Liver (tissue), 9 donors: Measurements from ENCODE around the gene MRC1. TPM values are rescaled to one million over a fixed set of nuclear protein-coding genes. Genes with fewer than 3 reads are reported as not detected.

Source experiments
- DNase-seq: peaks from one replicate; pipeline ENCODE4 v3.0.0-alpha.2; 2017; ENCODE audit warnings: low spot score
- H3K27ac ChIP-seq, 2 donors: one replicate each; pipeline ENCODE4 v1.7.0; 2013; ENCODE audit warnings: inconsistent platforms in 2 of 2, low read length in 2 of 2, control low read depth in 1 of 2, low read depth in 1 of 2, mild to moderate bottlenecking in 1 of 2
- H3K27me3 ChIP-seq, 4 donors: one replicate each; pipeline versions ENCODE4 v1.6.1 to v1.7.0; 2013; ENCODE audit warnings: low read length in 3 of 4, inconsistent platforms in 1 of 4, mild to moderate bottlenecking in 1 of 4, moderate library complexity in 1 of 4; ENCODE audit not compliant: control insufficient read depth in 4 of 4, insufficient read depth in 4 of 4
- H3K36me3 ChIP-seq, 4 donors: one replicate each; pipeline versions ENCODE4 v1.6.1 to v1.7.0; 2013; ENCODE audit warnings: low read length in 3 of 4, mild to moderate bottlenecking in 3 of 4, low read depth in 1 of 4, moderate library complexity in 1 of 4; ENCODE audit not compliant: control insufficient read depth in 4 of 4, insufficient read depth in 3 of 4
- H3K4me1 ChIP-seq, 4 donors: one replicate each; pipeline versions ENCODE4 v1.6.1 to v1.7.0; 2013; ENCODE audit warnings: low read length in 3 of 4, mild to moderate bottlenecking in 3 of 4, moderate library complexity in 1 of 4; ENCODE audit not compliant: control insufficient read depth in 4 of 4, insufficient read depth in 4 of 4
- H3K4me3 ChIP-seq, 3 donors: one replicate each; pipeline versions ENCODE4 v1.6.1 to v1.7.0; 2013; ENCODE audit warnings: low read length in 3 of 3, control low read depth in 1 of 3, low read depth in 1 of 3, mild to moderate bottlenecking in 1 of 3
- H3K9ac ChIP-seq, 2 donors: one replicate each; pipeline ENCODE4 v1.7.0; 2013; ENCODE audit warnings: low read length in 2 of 2, mild to moderate bottlenecking in 2 of 2, moderate library complexity in 2 of 2, control low read depth in 1 of 2, low read depth in 1 of 2
- H3K9me3 ChIP-seq, 4 donors: one replicate each; pipeline versions ENCODE4 v1.6.1 to v1.7.0; 2013; ENCODE audit warnings: low read length in 3 of 4; ENCODE audit not compliant: control insufficient read depth in 4 of 4
- ATF3 ChIP-seq: IDR thresholded peaks from 2 replicates; pipeline ENCODE4 v1.6.1; 2016; ENCODE audit warnings: antibody characterized with exemption
- EGR1 ChIP-seq, 2 donors: IDR thresholded peaks; 2 replicates each; pipeline ENCODE4 v1.6.1; 2016 to 2018; ENCODE audit warnings: antibody characterized with exemption in 2 of 2, low read depth in 2 of 2
- FOXA2 ChIP-seq: IDR thresholded peaks from 2 replicates; pipeline ENCODE4 v1.6.1; 2016; ENCODE audit warnings: antibody characterized with exemption
- GABPA ChIP-seq, 2 donors: IDR thresholded peaks in 1 of 2; conservative IDR thresholded peaks in 1 of 2; 2 replicates each; pipeline ENCODE4 v1.6.1; 2016; ENCODE audit warnings: antibody characterized with exemption in 2 of 2, mild to moderate bottlenecking in 1 of 2, moderate library complexity in 1 of 2
- HNF4A ChIP-seq, 2 donors: conservative IDR thresholded peaks; 2 replicates each; pipeline ENCODE4 v1.6.1; 2016; ENCODE audit warnings: antibody characterized with exemption in 2 of 2, mild to moderate bottlenecking in 2 of 2
- HNF4G ChIP-seq: IDR thresholded peaks from 2 replicates; pipeline ENCODE4 v1.6.1; 2016; ENCODE audit warnings: antibody characterized with exemption
- JUND ChIP-seq, 2 donors: IDR thresholded peaks; 2 replicates each; pipeline ENCODE4 v1.6.1; 2016; ENCODE audit warnings: antibody characterized with exemption in 2 of 2
- RAD21 ChIP-seq, 2 donors: IDR thresholded peaks; 2 replicates each; pipeline ENCODE4 v1.6.1; 2016; ENCODE audit warnings: antibody characterized with exemption in 2 of 2, mild to moderate bottlenecking in 2 of 2
- REST ChIP-seq: IDR thresholded peaks from 2 replicates; pipeline ENCODE4 v1.6.1; 2016; ENCODE audit warnings: antibody characterized with exemption, mild to moderate bottlenecking
- SP1 ChIP-seq: IDR thresholded peaks from 2 replicates; pipeline ENCODE4 v1.6.1; 2018; ENCODE audit warnings: antibody characterized with exemption, mild to moderate bottlenecking
- TAF1 ChIP-seq: conservative IDR thresholded peaks from 2 replicates; pipeline ENCODE4 v1.6.1; 2016; ENCODE audit warnings: antibody characterized with exemption, mild to moderate bottlenecking
- YY1 ChIP-seq: IDR thresholded peaks from 2 replicates; pipeline ENCODE4 v1.6.1; 2016; ENCODE audit warnings: antibody characterized with exemption, mild to moderate bottlenecking
- WGBS: extraction: QIAGEN DNeasy Blood & Tissue Kit; methylation state at CpG from one replicate; pipeline ENCODE4 v1.1.7; 2013; 5-methylcytosine and 5-hydroxymethylcytosine counted together
- polyA plus RNA-seq, 2 donors: library from polyadenylated mRNA; stranded (reverse) in 1 of 2; unstranded in 1 of 2; fragments of 200-250 nt in 1 of 2; fragments of >200 nt in 1 of 2; fragmentation: Nextera tagmentation in 1 of 2; extraction: Ambion mirVana in 1 of 2; gene quantifications; one replicate each; pipeline versions ENCODE4 v1.2.1 to v1.2.3, GENCODE V29; 2013 to 2015
- total RNA-seq, 2 donors: library from RNA; depleted of rRNA; stranded (reverse); fragments of >200 nt; gene quantifications; one replicate each; pipeline ENCODE4 v1.2.3, GENCODE V29; 2014
- TF ChIP-seq, protein P1 (sequence below): IDR thresholded peaks from 2 replicates; pipeline ENCODE4 v1.6.1; 2016; ENCODE audit warnings: antibody characterized with exemption
- TF ChIP-seq, protein P2 (sequence below): IDR thresholded peaks from 2 replicates; pipeline ENCODE4 v1.6.1; 2016; ENCODE audit warnings: antibody characterized with exemption
- donor health status: healthy.
- donor health status: healthy.
- donor health status: healthy.
- donor health status: healthy.
- donor health status: healthy.

The MRC1 gene
- total and polyA plus RNA-seq, 4 donors = 9.2 to 47.0 (median 34.1) TPM

- Histone ChIP-seq H3K27me3 (peaks cover 0 to 2% (median 0%) of the 10 kb centered on the region in 4 donors), H3K9ac (no peak overlapping the region), H3K36me3 (no peaks in the 10 kb centered on the region), H3K4me3 (no peak overlapping the region), H3K9me3 (peaks cover 0 to 2% (median 0%) of the 10 kb centered on the region in 4 donors), H3K4me1 (no peaks in the 10 kb centered on the region), H3K27ac (no peak overlapping the region)
- no peak for DNase-seq
- TF ChIP-seq HNF4A (conservative IDR thresholded peaks at IDR 0.05) = no peak
- no peak for TF ChIP-seq JUND (IDR thresholded peaks at IDR 0.05)
- no peak for TF ChIP-seq RAD21 (IDR thresholded peaks at IDR 0.05)
- no peak for TF ChIP-seq SP1
- TF ChIP-seq GABPA (IDR thresholded peaks at IDR 0.05 in 1 of 2, conservative IDR thresholded peaks at IDR 0.05 in 1 of 2) = no peak
- no peak for TF ChIP-seq ATF3
- no peak for TF ChIP-seq HNF4G
- 89% methylated on average over 4 of the region's 4 CpGs for WGBS
Observed at GRCh38 chr10:17795083-17795482, 14.1 kb upstream of the MRC1 start.

DNA sequence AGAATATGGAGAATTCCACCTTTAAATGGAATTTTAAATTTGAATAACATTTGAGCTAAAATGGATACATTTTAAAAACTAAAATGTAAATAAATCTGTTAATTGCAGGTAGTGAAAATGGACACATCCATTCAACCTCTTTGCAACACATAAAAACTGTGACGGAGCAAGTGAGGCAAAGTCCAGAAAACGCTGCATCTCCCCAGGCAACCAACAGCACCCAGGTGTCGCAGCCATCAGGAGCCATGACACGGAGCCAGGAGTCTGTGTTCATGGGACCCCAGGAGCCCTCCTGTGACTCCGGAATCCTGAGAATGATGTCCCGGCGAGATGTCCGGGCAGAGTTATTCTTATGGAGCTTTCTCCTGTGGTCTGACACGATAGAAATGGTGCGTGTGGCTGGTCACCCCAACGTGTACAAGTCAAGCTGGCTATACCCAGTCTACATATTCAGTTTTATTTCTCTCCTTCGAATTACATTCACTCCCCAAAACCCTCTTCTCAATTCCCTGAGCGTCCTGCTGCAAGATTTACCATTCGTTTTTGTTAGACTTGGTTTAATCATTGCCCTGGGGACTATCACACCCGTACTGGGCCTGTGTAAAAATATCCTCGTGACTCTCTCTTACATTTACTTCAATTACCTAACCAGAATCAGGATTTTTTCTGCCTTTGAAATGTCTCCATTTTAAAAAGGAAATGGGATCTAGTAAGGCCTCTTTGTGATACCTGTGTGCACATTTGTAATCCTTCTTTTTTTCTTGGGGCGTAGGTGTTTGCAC, 13.1 kb upstream of the MRC1 start:
- WGBS = 89% methylated on average over 17 of the region's 17 CpGs
- Histone ChIP-seq H3K9ac (no peak overlapping the region), H3K27ac (no peak overlapping the region), H3K27me3 (peaks cover 0 to 2% (median 0%) of the 10 kb centered on the region in 4 donors), H3K4me1 (no peaks in the 10 kb centered on the region), H3K9me3 (peaks cover 0 to 2% (median 0%) of the 10 kb centered on the region in 4 donors), H3K36me3 (no peaks in the 10 kb centered on the region), H3K4me3 (no peak overlapping the region)
- TF ChIP-seq, protein P1, sequence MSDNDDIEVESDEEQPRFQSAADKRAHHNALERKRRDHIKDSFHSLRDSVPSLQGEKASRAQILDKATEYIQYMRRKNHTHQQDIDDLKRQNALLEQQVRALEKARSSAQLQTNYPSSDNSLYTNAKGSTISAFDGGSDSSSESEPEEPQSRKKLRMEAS = no peak
- TF ChIP-seq HNF4G = no peak
- TF ChIP-seq REST = no peak
- TF ChIP-seq YY1 = no peak
- TF ChIP-seq, protein P2, sequence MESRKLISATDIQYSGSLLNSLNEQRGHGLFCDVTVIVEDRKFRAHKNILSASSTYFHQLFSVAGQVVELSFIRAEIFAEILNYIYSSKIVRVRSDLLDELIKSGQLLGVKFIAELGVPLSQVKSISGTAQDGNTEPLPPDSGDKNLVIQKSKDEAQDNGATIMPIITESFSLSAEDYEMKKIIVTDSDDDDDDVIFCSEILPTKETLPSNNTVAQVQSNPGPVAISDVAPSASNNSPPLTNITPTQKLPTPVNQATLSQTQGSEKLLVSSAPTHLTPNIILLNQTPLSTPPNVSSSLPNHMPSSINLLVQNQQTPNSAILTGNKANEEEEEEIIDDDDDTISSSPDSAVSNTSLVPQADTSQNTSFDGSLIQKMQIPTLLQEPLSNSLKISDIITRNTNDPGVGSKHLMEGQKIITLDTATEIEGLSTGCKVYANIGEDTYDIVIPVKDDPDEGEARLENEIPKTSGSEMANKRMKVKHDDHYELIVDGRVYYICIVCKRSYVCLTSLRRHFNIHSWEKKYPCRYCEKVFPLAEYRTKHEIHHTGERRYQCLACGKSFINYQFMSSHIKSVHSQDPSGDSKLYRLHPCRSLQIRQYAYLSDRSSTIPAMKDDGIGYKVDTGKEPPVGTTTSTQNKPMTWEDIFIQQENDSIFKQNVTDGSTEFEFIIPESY = no peak
- TF ChIP-seq TAF1 = no peak
- TF ChIP-seq FOXA2 = no peak
- no peak for TF ChIP-seq EGR1 (IDR thresholded peaks at IDR 0.05; ENCODE audit: low read depth in 2 of 2)
- no peak for TF ChIP-seq RAD21 (IDR thresholded peaks at IDR 0.05)
- no peak for DNase-seq
